Ramos (cell line): ENCODE data around the gene MYH14.

Source experiments
- in situ Hi-C: fragments of 300-500 bp; cut with MboI; formaldehyde crosslinking; loops from one replicate; pipeline ENCODE4 v1.14.3; 2022; ENCODE audit warnings: low sequenced_read_pairs; ENCODE audit not compliant: unreplicated experiment

Gene MYH14

GRCh38 chr19:50312967-50313811 lies 109.8 kb downstream of the MYH14 start:
- in situ Hi-C loops, result no loop called here

DNA sequence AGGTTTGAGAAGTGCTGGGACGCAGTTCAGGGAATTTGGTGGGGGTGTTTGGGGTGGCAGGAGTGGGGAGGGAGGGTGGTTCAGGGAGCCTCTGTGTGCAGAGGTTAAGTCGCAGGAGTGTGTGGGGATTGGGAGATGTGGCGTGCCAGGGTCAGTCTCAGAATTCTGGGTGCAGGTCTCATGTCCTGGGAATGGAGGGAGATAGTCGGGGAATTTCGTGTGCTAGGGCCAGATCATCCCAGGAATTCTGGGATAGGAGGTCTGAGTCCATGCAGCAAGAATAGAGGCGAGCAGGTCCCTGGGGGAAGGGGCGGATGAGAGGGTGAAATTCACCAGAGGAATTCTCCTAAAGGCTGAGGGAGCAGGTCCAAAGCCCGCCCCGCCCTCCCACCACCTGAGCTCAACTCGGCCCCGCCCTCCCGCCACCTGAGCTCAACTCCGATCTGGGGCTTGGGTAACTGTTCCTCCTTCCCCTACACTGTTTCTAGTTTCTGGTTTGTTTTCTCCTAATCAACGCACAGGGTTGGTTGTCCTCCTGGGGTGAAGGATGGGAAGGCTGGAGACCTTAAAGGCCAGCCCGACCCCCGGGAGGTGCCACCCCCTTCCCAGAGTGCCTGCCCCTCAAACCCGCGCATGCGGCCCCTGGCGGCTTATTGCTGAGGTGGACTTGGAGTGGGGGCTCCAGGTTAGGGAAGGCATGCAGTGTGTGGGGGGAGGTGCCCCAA lies 110.6 kb downstream of the MYH14 start:
- in situ Hi-C loops, result no loop called here

DNA sequence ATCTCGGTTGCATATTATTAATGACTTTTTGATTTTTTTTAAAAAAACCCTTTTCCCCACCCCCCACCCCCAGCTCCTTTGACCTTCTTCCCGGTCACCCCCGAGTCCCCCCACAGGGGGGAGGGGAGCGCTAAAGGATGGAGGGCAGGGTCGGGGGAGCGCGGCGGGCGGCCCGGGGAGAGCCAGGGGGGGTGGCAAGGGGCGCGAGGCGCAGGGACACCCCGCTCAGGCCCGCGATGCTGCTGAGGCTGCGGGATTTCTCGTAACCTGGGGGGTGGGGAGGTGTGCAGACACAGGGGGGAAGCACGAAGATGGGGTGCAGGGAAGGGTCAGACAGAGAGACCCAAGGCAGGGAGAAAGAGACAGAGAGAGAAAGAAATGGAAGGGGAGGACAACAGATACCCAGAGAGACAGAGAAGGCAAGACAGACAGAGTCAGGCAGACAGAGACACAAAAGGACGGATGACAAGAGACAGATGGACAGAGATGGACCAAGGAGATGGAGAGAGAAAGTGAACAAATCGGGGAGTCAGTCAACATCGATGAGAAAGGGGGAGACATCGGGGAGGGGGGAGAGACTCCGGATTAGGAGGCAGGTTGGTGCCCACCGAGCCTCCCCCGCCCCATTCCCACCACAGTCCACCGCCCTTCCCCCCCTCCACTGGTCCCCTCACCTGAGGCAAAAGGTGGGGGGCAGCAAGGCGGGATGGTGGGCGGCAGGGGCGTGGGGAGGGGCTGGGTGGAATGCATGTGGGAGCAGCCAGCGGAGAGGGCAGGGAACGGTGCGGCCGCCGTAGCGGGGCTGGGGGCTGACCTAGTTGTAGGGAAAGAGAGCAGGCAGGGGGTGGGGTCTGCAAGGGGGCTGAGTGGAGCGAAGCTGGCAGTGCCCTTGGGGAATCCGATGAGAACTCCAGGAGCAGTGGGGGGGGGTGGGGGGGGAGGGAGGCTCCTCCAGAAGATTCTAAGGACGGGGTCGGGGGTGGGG lies 111.6 kb downstream of the MYH14 start:
- in situ Hi-C loops, result no loop called here

- in situ Hi-C loops, result no loop called here
These were observed 112.5 kb downstream of the MYH14 start for GRCh38 chr19:50315773-50316448.

- in situ Hi-C loops, result no loop called here
These were observed 113.7 kb downstream of the MYH14 start for GRCh38 chr19:50317115-50317514.

DNA sequence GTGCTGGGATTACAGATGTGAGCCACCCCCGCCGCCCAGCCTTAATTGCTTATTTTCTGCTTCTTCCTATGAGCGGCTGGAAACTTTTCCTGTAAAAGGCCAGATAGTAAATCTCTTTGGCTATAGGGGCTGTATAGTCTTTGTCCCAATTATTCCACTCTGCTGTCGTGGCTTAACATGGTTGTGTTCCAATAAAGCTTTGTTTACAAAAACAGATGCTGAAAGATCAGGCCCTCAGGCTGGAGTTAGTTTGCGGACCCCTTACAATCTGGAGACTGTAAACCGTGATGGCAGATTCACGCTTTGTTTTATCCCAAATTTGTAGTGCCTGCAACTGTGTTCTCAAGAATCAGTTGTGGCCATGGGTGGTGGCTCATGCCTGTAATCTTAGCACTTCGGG lies 115.0 kb downstream of the MYH14 start:
- in situ Hi-C loops, result no loop called here

DNA sequence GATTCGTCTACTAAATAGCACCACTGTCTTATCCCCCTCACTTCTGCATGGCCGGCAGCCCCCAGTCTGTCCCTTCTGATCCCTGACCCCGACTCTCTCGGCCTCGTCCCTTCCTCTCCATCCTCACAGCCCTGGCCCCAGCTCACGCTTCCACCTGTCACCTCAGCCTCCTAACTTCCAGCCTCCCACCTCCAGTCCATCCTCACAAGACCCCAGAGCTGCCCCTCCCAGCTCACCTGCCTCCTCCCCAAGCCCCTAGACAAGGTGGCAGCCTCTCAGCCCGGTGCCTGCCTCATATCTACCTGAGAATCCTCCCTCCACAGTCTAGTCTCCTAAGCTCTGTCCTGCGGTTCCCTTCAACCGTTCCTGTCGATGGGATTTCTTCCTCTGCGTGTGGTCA lies 115.7 kb downstream of the MYH14 start:
- in situ Hi-C loops, result no loop called here

GRCh38 chr19:50320051-50320450 lies 116.6 kb downstream of the MYH14 start:
- in situ Hi-C loops, result no loop called here

DNA sequence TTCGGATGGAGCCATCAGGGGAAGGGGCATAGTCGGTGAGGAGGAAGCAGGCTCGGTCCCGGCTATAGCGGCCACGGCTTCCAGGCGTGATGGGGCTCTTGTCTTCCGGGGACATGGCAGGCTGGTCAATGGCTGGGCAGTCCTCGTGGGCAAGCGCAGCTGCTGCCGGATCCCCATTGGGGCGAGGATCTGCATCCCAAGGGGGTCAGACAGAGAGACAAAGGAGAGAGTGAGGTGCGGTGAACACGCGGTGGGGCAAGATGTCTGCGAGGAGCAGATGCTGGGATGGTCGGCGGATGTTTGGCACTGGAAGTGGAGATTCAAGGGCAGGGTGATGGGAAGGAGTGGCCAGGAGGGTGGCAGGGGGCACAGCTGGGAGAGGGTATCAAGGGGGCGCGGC lies 117.2 kb downstream of the MYH14 start:
- in situ Hi-C loops, result no loop called here

DNA sequence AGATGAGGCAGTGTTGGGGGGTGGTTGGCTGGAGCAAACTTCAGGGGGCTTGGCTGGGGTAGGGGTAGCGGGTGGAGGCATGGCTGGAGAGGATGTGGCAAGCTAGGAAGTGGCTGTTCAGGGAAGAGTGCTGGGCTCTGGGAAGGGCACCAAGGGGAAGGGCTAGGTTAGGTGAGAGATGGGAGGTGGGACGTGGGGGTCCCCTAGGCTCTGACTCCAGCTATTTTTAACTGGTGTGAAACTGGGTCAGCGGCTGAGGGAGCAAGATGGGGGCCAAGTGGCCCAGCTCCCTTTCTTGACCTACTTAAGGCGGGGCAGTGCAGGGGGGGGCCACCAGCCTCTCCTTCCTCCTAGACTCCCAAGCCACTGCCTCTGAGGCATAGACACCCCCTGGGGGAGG lies 118.4 kb downstream of the MYH14 start:
- in situ Hi-C loops, result no loop called here

DNA sequence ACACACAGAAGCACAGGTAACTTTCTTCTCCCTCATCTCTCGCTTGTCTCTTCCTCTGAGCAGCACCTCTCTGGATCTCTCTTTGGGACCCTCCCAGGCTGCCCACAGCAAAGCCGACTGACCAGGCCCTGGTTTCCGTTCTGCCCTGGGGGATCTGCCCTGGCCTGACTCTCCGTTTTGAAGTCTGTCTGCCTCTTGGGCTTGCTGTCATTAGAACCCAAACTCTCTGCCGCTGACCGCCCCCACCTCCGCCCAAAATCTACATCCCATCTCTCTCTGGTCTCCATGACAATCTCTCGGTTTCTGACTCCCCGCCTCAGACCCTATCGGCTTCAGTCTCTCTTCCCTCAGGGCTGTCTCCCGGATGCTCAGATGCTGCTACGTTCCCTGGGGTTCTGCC lies 118.8 kb downstream of the MYH14 start:
- in situ Hi-C loops, result no loop called here

DNA sequence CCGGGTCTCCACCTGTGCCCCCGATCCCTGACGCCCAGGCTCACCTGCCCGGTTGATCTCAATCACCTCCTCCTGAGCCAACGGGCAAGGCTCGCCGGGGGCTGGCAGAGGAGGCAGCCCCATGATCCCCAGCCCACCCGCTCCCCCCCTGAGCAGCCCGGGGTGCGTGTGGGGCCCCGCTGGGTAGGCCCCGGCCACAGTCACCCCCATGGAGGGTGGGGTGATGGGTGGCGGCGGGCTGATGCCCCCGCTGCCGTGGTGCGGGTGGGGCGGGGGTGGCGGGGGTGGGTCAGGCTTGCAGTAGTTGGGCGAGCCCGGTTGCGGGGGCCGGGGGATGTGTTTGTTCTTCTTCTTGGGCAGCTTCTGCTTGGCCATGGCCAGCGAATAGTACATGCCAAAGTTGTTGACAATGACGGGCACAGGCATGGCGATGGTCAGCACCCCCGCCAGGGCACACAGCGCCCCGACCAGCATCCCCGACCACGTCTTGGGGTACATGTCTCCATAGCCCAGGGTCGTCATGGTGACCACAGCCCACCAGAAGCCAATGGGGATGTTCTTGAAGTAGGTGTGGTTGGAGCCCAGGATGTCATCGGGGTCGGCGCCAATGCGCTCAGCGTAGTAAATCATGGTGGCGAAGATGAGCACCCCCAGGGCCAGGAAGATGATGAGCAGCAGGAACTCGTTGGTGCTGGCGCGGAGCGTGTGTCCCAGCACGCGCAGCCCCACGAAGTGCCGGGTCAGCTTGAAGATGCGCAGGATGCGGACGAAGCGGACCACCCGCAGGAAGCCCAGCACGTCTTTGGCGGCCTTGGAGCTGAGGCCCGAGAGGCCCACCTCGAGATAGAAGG lies 119.7 kb downstream of the MYH14 start:
- in situ Hi-C loops, result no loop called here

- in situ Hi-C loops, result no loop called here
These were observed 120.3 kb downstream of the MYH14 start for GRCh38 chr19:50323782-50324133.

DNA sequence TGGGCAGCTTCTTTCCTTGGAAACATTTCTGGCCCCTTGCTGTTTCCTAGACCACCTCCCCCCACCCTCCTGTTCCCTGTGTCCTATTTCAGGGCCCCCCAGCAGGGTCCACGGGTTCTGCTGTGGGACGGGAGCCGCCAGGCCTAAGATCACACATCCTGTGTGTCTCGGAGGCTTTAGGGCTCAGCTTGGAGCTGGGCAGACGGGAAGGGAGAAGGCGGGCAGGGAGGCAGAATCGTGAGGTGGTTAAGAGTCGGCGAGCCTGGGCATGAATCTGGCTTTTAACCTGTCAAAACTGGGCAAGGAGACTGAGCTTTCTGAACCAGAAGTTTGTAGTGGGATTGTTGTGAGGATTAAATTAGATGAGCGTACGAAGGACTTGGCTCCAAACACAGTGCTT lies 120.9 kb downstream of the MYH14 start:
- in situ Hi-C loops, result no loop called here

GRCh38 chr19:50325310-50326100 lies 122.1 kb downstream of the MYH14 start:
- in situ Hi-C loops, result no loop called here

GRCh38 chr19:50326101-50326664 lies 122.8 kb downstream of the MYH14 start:
- in situ Hi-C loops, result no loop called here

DNA sequence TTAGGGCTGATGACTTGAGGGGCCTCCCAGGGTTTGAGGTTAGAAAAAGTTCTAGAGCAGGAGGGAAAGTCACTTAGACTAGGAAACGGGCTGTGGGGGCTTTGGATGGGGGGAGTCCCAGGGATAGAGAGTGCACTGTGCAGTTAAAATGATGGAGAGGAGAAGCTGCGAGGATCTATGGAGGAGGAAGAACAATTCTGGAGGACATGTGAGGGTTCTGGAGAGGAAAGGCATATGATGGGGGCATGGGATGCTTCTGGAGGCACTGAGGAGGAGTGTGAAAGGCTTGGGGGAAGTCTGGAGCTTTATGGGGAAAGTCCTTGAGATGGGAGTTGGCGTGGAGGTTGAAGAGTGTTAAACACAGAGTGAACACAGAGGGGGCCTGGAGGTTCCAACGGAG lies 123.6 kb downstream of the MYH14 start:
- in situ Hi-C loops, result no loop called here
